Astrocyte (in vitro differentiated cells and primary cell): ENCODE results near the gene GBP5.
"Not testable (repeated sequence)": the region's sequence is repeated elsewhere in the genome, so short reads cannot be mapped to it uniquely, and the experiment has no call there.

ENCODE experiments used
- CTCF ChIP-seq: IDR thresholded peaks from 2 replicates; pipeline ENCODE4 v1.5.1; 2011; ENCODE audit warnings: low read depth, mild to moderate bottlenecking, inconsistent platforms, low read length, moderate library complexity; ENCODE audit not compliant: insufficient read depth
- EZH2 ChIP-seq: IDR thresholded peaks from 2 replicates; pipeline ENCODE4 v1.6.1; 2012; ENCODE audit warnings: mild to moderate bottlenecking, low read length, inconsistent platforms; ENCODE audit not compliant: insufficient read depth

DNA sequence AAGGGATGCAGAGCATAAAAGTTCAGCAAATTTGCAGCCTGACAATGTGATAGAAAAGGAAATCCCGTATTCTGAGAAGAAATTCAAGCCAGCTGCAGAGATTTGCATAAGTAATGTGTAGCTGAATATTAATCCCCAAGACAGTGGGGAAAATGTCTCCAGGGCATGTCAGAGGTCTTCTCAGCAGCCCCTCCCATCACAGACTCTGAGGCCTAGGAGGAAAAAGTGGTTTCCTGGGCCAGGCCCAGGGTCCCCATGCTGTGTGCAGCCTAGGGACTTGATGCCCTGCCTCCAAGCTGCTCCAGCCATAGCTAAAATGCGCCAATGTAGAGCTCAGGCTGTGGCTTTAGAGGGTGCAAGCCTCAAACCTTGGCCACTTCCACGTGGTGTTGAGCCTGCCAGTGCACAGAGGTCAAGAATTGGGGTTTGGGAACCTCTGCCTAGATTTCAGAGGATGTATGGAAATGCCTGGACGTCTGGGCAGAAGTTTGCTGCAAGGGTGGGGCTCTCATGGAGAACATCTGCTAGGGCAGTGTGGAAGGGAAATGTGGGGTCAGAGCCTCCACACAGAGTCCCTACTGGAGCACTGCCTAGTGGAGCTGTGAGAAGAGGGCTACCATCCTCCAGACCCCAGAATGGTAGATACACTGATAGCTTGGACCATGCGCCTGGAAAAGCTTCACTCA is 11.6 kb upstream of the GBP5 start:
- TF ChIP-seq CTCF, EZH2: not testable (repeated sequence)
